GM12874 (cell line): ENCODE results near the gene SGMS2.

Source experiments
- TF ChIP-seq, protein P1 (sequence below): IDR thresholded peaks from 2 replicates; pipeline ENCODE4 v1.5.1; 2011; ENCODE audit warnings: low read depth, mild to moderate bottlenecking, control low read depth, low read length, moderate library complexity; ENCODE audit not compliant: insufficient read depth

Gene SGMS2

DNA sequence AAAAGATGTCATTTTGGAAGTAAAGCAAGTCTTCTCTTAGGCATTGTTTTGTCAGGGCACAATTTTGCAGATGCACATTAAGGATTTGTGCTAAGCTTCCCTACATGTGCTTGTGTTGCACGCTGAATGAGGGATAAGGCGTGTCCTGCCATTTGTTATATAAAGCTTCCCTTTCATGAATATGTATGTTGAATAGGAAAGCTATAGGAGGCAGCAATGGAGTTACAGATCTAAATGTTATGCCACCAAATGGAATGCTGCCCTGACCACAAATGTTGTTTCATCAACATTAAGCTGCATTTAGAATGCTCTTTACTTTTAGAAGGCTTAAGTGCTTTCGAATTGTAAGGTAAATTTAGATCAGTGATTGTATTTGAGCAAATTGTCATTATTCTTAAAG, 20.9 kb downstream of the SGMS2 start:
- TF ChIP-seq, protein P1, sequence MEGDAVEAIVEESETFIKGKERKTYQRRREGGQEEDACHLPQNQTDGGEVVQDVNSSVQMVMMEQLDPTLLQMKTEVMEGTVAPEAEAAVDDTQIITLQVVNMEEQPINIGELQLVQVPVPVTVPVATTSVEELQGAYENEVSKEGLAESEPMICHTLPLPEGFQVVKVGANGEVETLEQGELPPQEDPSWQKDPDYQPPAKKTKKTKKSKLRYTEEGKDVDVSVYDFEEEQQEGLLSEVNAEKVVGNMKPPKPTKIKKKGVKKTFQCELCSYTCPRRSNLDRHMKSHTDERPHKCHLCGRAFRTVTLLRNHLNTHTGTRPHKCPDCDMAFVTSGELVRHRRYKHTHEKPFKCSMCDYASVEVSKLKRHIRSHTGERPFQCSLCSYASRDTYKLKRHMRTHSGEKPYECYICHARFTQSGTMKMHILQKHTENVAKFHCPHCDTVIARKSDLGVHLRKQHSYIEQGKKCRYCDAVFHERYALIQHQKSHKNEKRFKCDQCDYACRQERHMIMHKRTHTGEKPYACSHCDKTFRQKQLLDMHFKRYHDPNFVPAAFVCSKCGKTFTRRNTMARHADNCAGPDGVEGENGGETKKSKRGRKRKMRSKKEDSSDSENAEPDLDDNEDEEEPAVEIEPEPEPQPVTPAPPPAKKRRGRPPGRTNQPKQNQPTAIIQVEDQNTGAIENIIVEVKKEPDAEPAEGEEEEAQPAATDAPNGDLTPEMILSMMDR, result no peak

GRCh38 chr4:107850438-107850837, 25.7 kb downstream of the SGMS2 start:
- TF ChIP-seq, protein P1, result no peak

- TF ChIP-seq, protein P1, result no peak
These were observed 29.0 kb downstream of the SGMS2 start for GRCh38 chr4:107853444-107854355.

DNA sequence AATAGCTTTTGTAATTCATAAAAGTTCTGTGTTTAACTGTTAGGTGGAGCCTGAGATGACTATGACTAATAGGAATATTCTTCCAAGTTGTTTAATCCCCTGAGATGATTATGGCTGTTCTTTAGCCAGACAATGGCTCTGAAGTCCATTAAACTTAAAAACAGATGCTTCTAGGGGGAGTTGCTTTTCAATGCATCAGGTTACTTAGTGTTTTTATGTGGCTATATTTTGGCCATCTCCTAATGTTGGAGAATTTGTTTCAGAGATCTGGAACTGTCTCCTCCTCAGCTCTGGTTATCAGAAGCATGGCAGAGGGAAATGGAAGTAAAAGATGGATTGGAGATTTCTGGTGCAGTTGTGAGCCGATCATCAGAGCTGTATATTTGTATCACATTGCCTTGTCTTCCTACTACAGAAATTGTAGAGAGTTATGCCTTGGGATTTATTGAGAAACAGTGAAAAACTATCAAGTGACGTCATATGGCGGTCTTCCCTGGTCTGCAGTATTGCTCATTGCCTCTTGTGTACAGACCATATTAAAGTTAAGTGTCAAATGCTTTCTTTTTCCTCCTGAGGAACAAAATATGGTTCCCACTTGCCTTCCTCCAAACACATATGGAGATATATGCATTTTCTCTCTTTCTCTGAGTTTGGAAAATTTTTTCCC, 29.8 kb downstream of the SGMS2 start:
- TF ChIP-seq, protein P1, result no peak

GRCh38 chr4:107855723-107856122, 31.0 kb downstream of the SGMS2 start:
- TF ChIP-seq, protein P1, result no peak

DNA sequence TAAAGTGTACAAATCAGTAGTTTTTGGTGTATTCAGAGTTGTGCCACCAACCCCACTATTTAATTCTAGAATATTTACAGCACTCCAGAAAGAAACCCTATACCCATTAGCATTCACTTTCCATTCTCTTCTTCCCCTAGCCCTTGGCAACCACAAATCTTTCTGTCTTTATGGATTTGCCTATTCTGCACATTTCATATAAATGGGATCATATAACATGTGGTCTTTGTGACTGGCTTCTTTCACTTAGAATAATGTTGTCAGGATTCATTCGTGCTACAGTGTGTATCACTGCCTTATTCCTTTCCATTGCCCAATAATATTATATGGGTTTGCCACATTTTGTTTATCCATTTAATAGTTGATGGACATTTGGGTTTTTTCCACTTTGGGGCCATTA, 32.2 kb downstream of the SGMS2 start:
- TF ChIP-seq, protein P1, result no peak

- TF ChIP-seq, protein P1, result no peak
These were observed 33.0 kb downstream of the SGMS2 start for GRCh38 chr4:107857741-107858140.
